ENCODE measurements around the gene DUOXA1.
"Not testable (repeated sequence)": the region's sequence is repeated elsewhere in the genome, so short reads cannot be mapped to it uniquely, and the experiment has no call there.

Gene DUOXA1

DNA sequence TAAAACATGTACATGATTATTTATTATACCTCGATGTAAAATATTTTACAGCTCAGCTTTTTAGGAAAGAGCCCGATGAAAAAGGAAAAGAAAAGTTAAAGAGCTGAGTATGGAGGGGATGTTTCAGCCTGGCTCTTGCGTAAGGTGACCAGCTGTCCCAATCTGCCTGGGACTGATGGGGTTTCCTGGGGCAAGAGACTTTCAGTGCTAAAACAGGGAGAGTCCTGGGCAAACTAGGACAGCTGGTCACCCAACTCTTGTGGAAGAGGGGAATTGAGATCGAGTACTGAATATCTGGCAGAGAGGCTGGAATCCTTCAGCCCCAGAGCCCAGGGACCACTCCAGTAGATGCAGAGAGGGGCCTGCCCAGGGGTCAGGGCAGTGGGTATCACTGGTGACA lies 36.7 kb downstream of the DUOXA1 start:
- DNase-seq (ENCODE audit: low read depth in 4 of 4, low spot score in 1 of 4), result no peak

- DNase-seq (ENCODE audit: low read depth in 4 of 4, low spot score in 1 of 4), result no peak
Observed at GRCh38 chr15:45091576-45091975, 38.1 kb downstream of the DUOXA1 start.

DNA sequence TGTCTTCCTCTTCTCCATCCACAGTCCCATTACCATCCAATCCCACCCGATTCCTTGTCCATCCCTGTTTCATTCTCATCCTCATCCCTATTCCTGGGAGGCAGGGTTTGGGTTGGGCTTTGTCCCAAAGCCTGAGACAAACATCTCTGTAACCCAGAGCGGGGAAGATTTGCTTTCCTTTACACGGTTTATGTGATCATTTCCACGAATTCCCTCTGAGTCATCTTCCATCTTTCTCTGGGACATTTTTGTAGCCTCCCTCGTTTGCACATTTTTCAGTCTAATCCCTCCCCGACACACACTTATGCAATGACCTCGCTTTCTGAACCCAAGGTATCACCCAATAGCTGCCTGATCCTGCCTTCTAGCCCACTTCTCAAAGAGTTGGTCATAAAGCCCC lies 38.5 kb downstream of the DUOXA1 start:
- DNase-seq (ENCODE audit: low read depth in 4 of 4, low spot score in 1 of 4), result no peak

DNA sequence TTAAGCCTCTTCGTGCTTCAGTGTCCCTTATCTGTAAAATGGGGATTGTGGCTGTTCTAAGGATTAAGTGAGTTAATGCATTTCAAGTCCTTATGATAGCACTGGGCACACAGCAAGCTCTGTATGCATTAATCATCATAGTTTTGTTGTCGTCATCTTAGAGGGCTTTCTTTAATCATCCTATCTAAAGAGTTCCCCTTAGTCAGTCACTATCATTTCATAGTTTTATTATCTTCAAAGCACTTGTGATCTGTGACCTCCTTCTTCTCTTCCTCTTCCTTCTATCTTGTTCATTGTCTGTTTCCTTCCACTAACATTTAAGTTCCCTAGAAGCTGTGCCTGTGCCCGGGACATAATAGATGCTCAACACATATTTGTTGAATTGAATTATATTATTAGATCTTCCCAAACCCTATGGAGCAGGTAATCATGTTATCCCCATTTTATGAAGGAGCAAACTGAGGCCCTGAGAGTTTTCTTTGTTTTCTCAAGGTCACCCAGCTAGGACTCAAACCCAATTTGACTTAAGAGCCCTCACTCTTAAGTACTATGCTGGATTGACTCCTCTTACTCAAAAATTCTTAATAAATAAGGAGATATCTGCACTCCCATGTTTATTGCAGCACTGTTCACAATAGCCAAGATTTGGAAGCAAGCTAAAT lies 39.8 kb downstream of the DUOXA1 start:
- no peak for DNase-seq (ENCODE audit: low read depth in 4 of 4, low spot score in 1 of 4)

GRCh38 chr15:45088801-45089711 lies 40.6 kb downstream of the DUOXA1 start:
- no peak for DNase-seq (ENCODE audit: low read depth in 4 of 4, low spot score in 1 of 4)

GRCh38 chr15:45087513-45087912 lies 42.2 kb downstream of the DUOXA1 start:
- DNase-seq (ENCODE audit: low read depth in 4 of 4, low spot score in 1 of 4), result no peak

GRCh38 chr15:45084163-45084562 lies 45.5 kb downstream of the DUOXA1 start:
- DNase-seq (ENCODE audit: low read depth in 4 of 4, low spot score in 1 of 4), result no peak

- no peak for DNase-seq (ENCODE audit: low read depth in 4 of 4, low spot score in 1 of 4)
Observed at GRCh38 chr15:45083223-45083622, 46.5 kb downstream of the DUOXA1 start.

GRCh38 chr15:45082412-45082811 lies 47.3 kb downstream of the DUOXA1 start:
- DNase-seq (ENCODE audit: low read depth in 4 of 4, low spot score in 1 of 4), result not testable (repeated sequence)

DNA sequence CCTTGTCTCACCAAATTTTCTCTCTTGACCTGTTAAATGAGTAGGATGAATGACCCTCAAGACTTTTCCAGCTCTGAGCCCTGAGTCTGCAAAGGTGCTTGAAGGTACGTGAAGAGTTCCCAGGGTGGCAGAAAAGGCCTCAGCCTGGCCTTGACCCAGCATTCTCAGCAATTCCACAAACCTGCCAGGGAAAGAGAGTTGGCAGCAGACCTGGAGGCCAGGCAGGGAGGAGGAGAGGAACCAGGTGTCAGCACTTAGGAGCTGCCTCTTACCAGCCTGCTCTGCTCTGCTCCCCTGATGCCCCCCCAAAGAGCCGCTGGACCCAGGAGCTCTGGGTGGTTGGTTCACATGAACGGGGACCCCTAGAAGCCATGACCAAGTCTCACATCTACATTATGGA lies 49.1 kb downstream of the DUOXA1 start:
- DNase-seq (ENCODE audit: low read depth in 4 of 4, low spot score in 1 of 4), result not testable (repeated sequence)

GRCh38 chr15:45079628-45080246 lies 49.9 kb downstream of the DUOXA1 start:
- DNase-seq (ENCODE audit: low read depth in 4 of 4, low spot score in 1 of 4), result not testable (repeated sequence)

DNA sequence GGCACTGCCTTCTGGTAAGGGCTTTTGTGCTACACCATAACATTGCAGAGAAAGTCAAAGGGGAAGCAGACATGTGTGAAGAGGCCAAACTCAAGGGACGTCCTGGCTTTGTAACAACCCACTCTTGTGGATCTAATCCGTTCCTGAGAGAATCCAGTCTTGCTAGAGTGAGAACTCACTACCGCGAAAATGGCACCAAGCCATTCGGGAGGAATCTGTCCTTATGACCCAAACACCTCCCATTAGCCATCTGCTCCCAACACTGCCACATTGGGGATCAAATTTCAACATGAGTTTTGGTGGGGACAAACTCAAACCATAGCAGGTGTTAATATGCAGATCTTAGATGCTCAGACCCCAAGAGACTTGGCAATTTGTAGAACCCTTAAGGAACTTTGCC lies 50.5 kb downstream of the DUOXA1 start:
- DNase-seq (ENCODE audit: low read depth in 4 of 4, low spot score in 1 of 4), result not testable (repeated sequence)

- DNase-seq (ENCODE audit: low read depth in 4 of 4, low spot score in 1 of 4), result not testable (repeated sequence)
Observed at GRCh38 chr15:45077391-45077790, 52.3 kb downstream of the DUOXA1 start.

GRCh38 chr15:45075440-45076320 lies 54.0 kb downstream of the DUOXA1 start:
- not testable (repeated sequence) for DNase-seq (ENCODE audit: low read depth in 4 of 4, low spot score in 1 of 4)

DNA sequence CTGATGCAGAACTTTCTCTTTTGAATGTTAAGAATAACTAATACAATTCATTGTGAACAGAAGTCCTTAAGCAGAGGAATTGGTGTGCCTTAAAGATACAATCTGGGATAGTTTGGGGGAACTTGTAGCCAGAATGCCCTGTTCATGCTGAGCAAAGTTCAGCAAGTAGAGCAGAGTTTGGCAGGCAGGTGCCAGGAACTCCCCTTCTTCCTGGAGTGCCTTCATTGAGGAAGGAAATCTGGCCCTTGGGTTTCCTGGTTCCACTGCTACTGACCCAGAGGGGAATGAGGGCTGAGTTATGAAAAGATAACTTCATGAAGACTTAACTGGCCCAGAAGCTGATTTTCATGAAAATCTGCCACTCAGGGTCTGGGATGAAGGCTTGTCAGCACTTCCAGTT lies 56.1 kb downstream of the DUOXA1 start:
- DNase-seq (ENCODE audit: low read depth in 4 of 4, low spot score in 1 of 4), result not testable (repeated sequence)

GRCh38 chr15:45069942-45070360 lies 59.7 kb downstream of the DUOXA1 start:
- not testable (repeated sequence) for DNase-seq (ENCODE audit: low read depth in 4 of 4, low spot score in 1 of 4)
